Spleen (tissue), 11 donors: ENCODE data around the gene DACH1. TPM values are rescaled to one million over a fixed set of nuclear protein-coding genes. Genes with fewer than 3 reads are reported as not detected.

Experiments
- DNase-seq: peaks from one replicate; pipeline ENCODE4 v3.0.0-alpha.2; 2020
- H3K27ac ChIP-seq, 8 donors: fragments of 200-600 bp; sonication (generic) in 7 of 8; 1 replicate in 4 of 8; 2 replicates in 4 of 8; pipeline versions ENCODE4 v1.5.0 to v1.8.0; 2016 to 2021; ENCODE audit warnings: inconsistent platforms in 4 of 8, mild to moderate bottlenecking in 4 of 8, moderate library complexity in 1 of 8
- H3K27me3 ChIP-seq, 7 donors: fragments of 200-600 bp; sonication (generic) in 6 of 7; replicated peaks in 1 of 7; 1 replicate in 4 of 7; 2 replicates in 3 of 7; pipeline versions ENCODE4 v1.5.0 to v1.8.0; 2016 to 2021; ENCODE audit warnings: inconsistent platforms in 3 of 7, mild to moderate bottlenecking in 1 of 7
- H3K36me3 ChIP-seq, 6 donors: fragments of 200-600 bp; sonication (generic) in 5 of 6; 1 replicate in 4 of 6; 2 replicates in 2 of 6; pipeline versions ENCODE4 v1.5.0 to v1.8.0; 2016 to 2021; ENCODE audit warnings: inconsistent platforms in 2 of 6
- H3K4me1 ChIP-seq, 6 donors: fragments of 200-600 bp; sonication (generic) in 5 of 6; 1 replicate in 3 of 6; 2 replicates in 3 of 6; pipeline versions ENCODE4 v1.5.0 to v1.8.0; 2016 to 2021; ENCODE audit warnings: inconsistent platforms in 3 of 6
- H3K4me3 ChIP-seq, 8 donors: fragments of 200-600 bp; sonication (generic) in 7 of 8; 1 replicate in 4 of 8; 2 replicates in 4 of 8; pipeline versions ENCODE4 v1.5.0 to v1.8.0; 2016 to 2021; ENCODE audit warnings: inconsistent platforms in 4 of 8, mild to moderate bottlenecking in 4 of 8, moderate library complexity in 2 of 8
- H3K9me3 ChIP-seq, 8 donors: fragments of 200-600 bp; sonication (generic) in 7 of 8; 1 replicate in 4 of 8; 2 replicates in 4 of 8; pipeline versions ENCODE4 v1.5.0 to v1.8.0; 2016 to 2021; ENCODE audit warnings: inconsistent platforms in 4 of 8
- POLR2A ChIP-seq, 3 donors: fragments of 450-650 bp; IDR thresholded peaks; one replicate each; pipeline ENCODE4 v1.5.1; 2017; ENCODE audit warnings: antibody characterized with exemption in 3 of 3, mild to moderate bottlenecking in 1 of 3
- POLR2AphosphoS5 ChIP-seq, 3 donors: sonication (generic); formaldehyde crosslinking; IDR thresholded peaks; one replicate each; pipeline ENCODE4 v1.5.1; 2017; ENCODE audit warnings: antibody characterized with exemption in 3 of 3
- WGBS, 5 donors: extraction: QIAGEN DNeasy Blood & Tissue Kit in 3 of 5; methylation state at CpG; one replicate each; pipeline versions ENCODE4 v1.1.5 to v1.1.7; 2013 to 2018; 5-methylcytosine and 5-hydroxymethylcytosine counted together
- intact Hi-C: fragments of 100-400 bp; cut with DNase I; formaldehyde crosslinking; loops from one replicate; pipeline ENCODE4 v1.15.0; 2023; ENCODE audit warnings: low total_unique reads
- polyA plus RNA-seq, 3 donors: library from polyadenylated mRNA; stranded (reverse); fragments of 200-250 nt; gene quantifications; one replicate each; pipeline ENCODE4 v1.2.1, GENCODE V29; 2013
- total RNA-seq, 7 donors: library from RNA; depleted of rRNA in 3 of 7; stranded (reverse); fragments of >200 nt in 3 of 7; fragmentation: NEBNext Ultra II Directional in 4 of 7; extraction: Animal tissue kit (Norgen Biotek cat#: 25700) in 4 of 7; gene quantifications; one replicate each; pipeline versions ENCODE4 v1.1.0 to v1.2.1, GENCODE V29; 2016 to 2021
- TF ChIP-seq, protein P1 (sequence below), 11 experiments: fragments of 200-600 bp in 7 of 11; fragments of 450-650 bp in 4 of 11; sonication (generic) in 4 of 11; IDR thresholded peaks in 8 of 11; conservative IDR thresholded peaks in 3 of 11; 1 replicate in 7 of 11; 2 replicates in 4 of 11; pipeline versions ENCODE4 v1.4.0 to v1.8.0; 2016 to 2021; ENCODE audit warnings: antibody characterized with exemption in 11 of 11, inconsistent platforms in 4 of 11, mild to moderate bottlenecking in 1 of 11
- donor health status: healthy with polysubstance abuse.
- donor health status: DM: no; HTN: no; CAD: no; lungs with moderate emphysema.
- donor health status: DM: no; HTN: no; CAD: no.
- donor health status: Bipolar disorder and iron deficiency.
- donor health status: healthy.
- donor health status: DM: no; HTN: no; CAD: no.
- donor health status: DM: yes; HTN: yes; CAD: no.

The DACH1 gene
- total and polyA plus RNA-seq, 10 donors: 0.80 to 18.9 (median 11.4) TPM

DNA sequence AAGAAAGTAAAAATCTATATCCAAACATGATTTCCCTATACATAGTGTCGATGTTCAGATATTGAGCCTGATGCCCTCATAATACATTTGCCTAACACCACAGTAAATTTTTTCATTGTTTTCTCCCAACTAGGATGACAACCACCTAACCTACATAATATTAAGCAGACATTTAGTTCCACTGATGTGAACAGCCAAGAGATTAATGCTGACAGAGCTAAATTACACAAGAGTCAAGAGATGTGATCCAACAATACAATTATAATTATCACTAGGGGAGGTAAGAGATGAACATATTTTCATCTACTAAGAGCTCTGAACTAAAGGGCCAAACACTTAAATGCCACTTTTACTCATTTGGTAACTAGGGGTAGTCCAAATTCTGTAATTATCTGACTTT is 145.9 kb downstream of the DACH1 start:
- intact Hi-C loops: no loop called here
- Histone ChIP-seq H3K27me3 (no peaks in the 10 kb centered on the region), H3K27ac (no peak overlapping the region), H3K4me1 (no peaks in the 10 kb centered on the region), H3K36me3 (no peaks in the 10 kb centered on the region), H3K4me3 (no peak overlapping the region), H3K9me3 (no peaks in the 10 kb centered on the region)
- TF ChIP-seq, protein P1, sequence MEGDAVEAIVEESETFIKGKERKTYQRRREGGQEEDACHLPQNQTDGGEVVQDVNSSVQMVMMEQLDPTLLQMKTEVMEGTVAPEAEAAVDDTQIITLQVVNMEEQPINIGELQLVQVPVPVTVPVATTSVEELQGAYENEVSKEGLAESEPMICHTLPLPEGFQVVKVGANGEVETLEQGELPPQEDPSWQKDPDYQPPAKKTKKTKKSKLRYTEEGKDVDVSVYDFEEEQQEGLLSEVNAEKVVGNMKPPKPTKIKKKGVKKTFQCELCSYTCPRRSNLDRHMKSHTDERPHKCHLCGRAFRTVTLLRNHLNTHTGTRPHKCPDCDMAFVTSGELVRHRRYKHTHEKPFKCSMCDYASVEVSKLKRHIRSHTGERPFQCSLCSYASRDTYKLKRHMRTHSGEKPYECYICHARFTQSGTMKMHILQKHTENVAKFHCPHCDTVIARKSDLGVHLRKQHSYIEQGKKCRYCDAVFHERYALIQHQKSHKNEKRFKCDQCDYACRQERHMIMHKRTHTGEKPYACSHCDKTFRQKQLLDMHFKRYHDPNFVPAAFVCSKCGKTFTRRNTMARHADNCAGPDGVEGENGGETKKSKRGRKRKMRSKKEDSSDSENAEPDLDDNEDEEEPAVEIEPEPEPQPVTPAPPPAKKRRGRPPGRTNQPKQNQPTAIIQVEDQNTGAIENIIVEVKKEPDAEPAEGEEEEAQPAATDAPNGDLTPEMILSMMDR (IDR thresholded peaks at IDR 0.05 in 8 of 11, conservative IDR thresholded peaks at IDR 0.05 in 3 of 11): no peak
- TF ChIP-seq POLR2A (IDR thresholded peaks at IDR 0.05) (no peak), POLR2AphosphoS5 (IDR thresholded peaks at IDR 0.05) (no peak)
- no peak for DNase-seq
- WGBS, 5 donors: 89 to 100% (median 98%) methylated on average over 1 of the region's 1 CpG

DNA sequence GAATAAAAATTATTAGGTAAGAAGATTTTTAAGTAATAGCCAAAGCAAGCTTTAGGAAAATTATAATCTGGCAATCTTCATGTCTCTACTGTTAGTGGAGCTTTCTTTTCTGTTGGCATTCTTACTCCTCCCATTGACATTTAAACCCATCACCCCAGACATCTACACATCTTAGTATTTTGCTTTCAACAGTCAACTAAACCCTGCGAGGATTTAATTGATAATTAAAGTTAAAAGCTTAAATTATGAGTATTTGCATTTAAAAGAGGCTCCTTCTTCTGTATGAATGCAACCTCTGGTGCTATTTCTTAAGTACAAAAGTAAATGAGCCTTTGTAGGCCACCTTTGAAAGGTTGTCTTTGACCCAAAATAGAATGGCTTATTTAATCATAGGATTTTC is 148.1 kb downstream of the DACH1 start:
- intact Hi-C loops: no loop called here
- Histone ChIP-seq H3K27me3 (no peaks in the 10 kb centered on the region), H3K4me3 (no peak overlapping the region), H3K9me3 (no peaks in the 10 kb centered on the region), H3K4me1 (no peaks in the 10 kb centered on the region), H3K36me3 (no peaks in the 10 kb centered on the region), H3K27ac (no peak overlapping the region)
- WGBS, 5 donors: 68 to 88% (median 79%) methylated on average over 1 of the region's 1 CpG
- TF ChIP-seq, protein P1 (IDR thresholded peaks at IDR 0.05 in 8 of 11, conservative IDR thresholded peaks at IDR 0.05 in 3 of 11): no peak
- TF ChIP-seq POLR2A (IDR thresholded peaks at IDR 0.05) (no peak), POLR2AphosphoS5 (IDR thresholded peaks at IDR 0.05) (no peak)
- no peak for DNase-seq

DNA sequence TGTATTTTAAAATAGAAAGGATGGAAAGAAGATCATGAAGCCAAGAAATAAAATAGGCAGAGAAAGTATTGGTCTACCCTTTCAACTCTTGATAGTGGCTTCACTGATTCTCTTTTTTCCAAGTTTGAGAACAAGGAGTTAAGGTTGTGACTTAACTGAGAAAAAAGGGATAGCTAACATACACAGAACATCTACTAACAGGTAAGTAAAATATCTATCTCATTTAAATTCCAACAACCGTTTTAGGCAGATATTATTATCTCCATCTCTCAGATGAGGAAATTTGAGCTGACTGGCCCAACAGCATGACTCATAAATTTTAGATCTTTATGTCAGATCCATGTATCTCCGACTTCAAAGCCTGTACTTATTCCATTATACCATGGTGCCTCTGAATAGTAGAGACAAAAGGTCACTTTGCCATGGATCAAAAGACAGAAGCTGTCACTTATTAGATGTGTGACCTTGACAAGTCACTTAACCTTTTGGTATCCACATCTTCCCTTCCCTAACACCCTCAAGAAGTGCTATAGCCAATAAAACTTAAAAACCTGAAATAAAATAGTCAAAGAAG is 152.1 kb downstream of the DACH1 start:
- intact Hi-C loops: no loop called here
- no peak for DNase-seq
- no peaks in the 10 kb centered on the region for H3K36me3 ChIP-seq
- H3K4me1 ChIP-seq: no peaks in the 10 kb centered on the region
- TF ChIP-seq, protein P1 (IDR thresholded peaks at IDR 0.05 in 8 of 11, conservative IDR thresholded peaks at IDR 0.05 in 3 of 11): no peak
- TF ChIP-seq POLR2A (IDR thresholded peaks at IDR 0.05) (no peak), POLR2AphosphoS5 (IDR thresholded peaks at IDR 0.05) (no peak)
- H3K27me3 ChIP-seq: no peaks in the 10 kb centered on the region
- H3K27ac ChIP-seq: no peak overlapping the region
- no peaks in the 10 kb centered on the region for H3K9me3 ChIP-seq
- H3K4me3 ChIP-seq: no peak overlapping the region
- 71 to 86% (median 78%) methylated on average over 2 of the region's 2 CpGs for WGBS, 5 donors

DNA sequence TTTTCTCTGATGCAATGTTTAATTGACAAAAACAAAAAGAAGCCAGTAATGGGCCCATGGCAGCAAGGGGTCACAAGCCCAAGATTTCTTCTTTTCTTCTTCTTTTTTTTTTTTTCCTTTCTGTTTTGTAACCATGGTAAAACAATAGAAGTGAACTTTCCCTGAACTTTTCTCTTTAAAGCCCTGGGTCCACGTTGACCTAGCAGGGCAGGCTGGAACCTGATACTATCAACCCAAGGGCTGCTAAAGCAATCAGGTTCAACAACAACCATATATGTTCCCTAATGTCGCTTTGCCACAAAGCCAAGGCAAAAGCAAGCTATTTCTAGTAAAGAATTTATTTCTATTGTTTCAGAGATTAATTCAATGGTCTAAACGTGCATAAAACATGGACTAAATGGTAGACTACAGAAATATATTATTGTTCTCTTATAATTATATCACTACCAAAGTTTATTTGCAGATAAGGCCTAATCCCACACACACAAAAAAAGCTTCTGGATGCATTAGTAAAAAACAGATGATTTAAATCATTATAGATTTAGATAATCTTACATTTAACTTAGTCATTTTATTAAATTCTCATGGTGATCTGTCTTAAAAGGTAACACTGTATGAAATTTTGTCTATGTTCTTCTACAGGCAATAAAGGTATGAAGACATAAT is 153.9 kb downstream of the DACH1 start:
- peaks cover 0 to 3% (median 0%) of the 10 kb centered on the region in 8 donors for H3K9me3 ChIP-seq
- H3K36me3 ChIP-seq: no peaks in the 10 kb centered on the region
- H3K4me3 ChIP-seq: no peak overlapping the region
- H3K27ac ChIP-seq: no peak overlapping the region
- TF ChIP-seq, protein P1 (IDR thresholded peaks at IDR 0.05 in 8 of 11, conservative IDR thresholded peaks at IDR 0.05 in 3 of 11): no peak
- no peak for TF ChIP-seq POLR2AphosphoS5 (IDR thresholded peaks at IDR 0.05)
- TF ChIP-seq POLR2A (IDR thresholded peaks at IDR 0.05): no peak
- 50 to 61% (median 56%) methylated on average over 3 of the region's 3 CpGs for WGBS, 5 donors
- no peaks in the 10 kb centered on the region for H3K4me1 ChIP-seq
- H3K27me3 ChIP-seq: no peaks in the 10 kb centered on the region
- intact Hi-C loops: no loop called here
- DNase-seq: no peak
